Body of pancreas (tissue), 4 donors: Measurements from ENCODE around the gene ZNF79.

Experiments used
- CTCF ChIP-seq, 7 experiments: fragments of 450-650 bp in 4 of 7; fragments of 200-600 bp in 3 of 7; sonication (generic) in 3 of 7; IDR thresholded peaks; one replicate each; pipeline ENCODE4 v1.5.1; 2016 to 2019; ENCODE audit warnings: antibody characterized with exemption in 7 of 7
- POLR2A ChIP-seq, 3 donors: fragments of 450-650 bp; IDR thresholded peaks; one replicate each; pipeline ENCODE4 v1.6.1; 2016; ENCODE audit warnings: antibody characterized with exemption in 3 of 3, mild to moderate bottlenecking in 2 of 3

GRCh38 chr9:127437497-127438264 is 13.5 kb downstream of the ZNF79 start:
- TF ChIP-seq CTCF (IDR thresholded peaks at IDR 0.05): no peak
- TF ChIP-seq POLR2A (IDR thresholded peaks at IDR 0.05): no peak
